Nephron (organoid): ENCODE measurements around the gene SRGAP3.

Source experiments
- H3K27ac Mint-ChIP-seq, 3 experiments: 2 replicates each; pipeline ENCODE4 v1.8.0; 2020; ENCODE audit warnings: mixed read lengths in 3 of 3, mild to moderate bottlenecking in 2 of 3, moderate library complexity in 1 of 3
- H3K27me3 Mint-ChIP-seq: 2 replicates; pipeline ENCODE4 v1.8.0; 2021; ENCODE audit warnings: low read depth, mild to moderate bottlenecking, moderate library complexity, mixed read lengths
- H3K36me3 Mint-ChIP-seq: 2 replicates; pipeline ENCODE4 v1.8.0; 2020; ENCODE audit warnings: low read depth, mixed read lengths
- H3K4me1 Mint-ChIP-seq: 2 replicates; pipeline ENCODE4 v1.8.0; 2020; ENCODE audit warnings: mixed read lengths
- H3K4me3 Mint-ChIP-seq, 3 experiments: 2 replicates each; pipeline ENCODE4 v1.8.0; 2020; ENCODE audit warnings: mild to moderate bottlenecking in 3 of 3, mixed read lengths in 3 of 3, moderate library complexity in 2 of 3
- H3K9me3 Mint-ChIP-seq: 2 replicates; pipeline ENCODE4 v1.8.0; 2020; ENCODE audit warnings: mixed read lengths
- CTCF ChIP-seq, 3 experiments: fragments of 200-600 bp; sonication (generic); IDR thresholded peaks; one replicate each; pipeline ENCODE4 v1.5.0; 2021; ENCODE audit warnings: antibody characterized with exemption in 3 of 3; ENCODE audit not compliant: unreplicated experiment in 3 of 3

The SRGAP3 gene

GRCh38 chr3:8968375-8968882 is 281.0 kb downstream of the SRGAP3 start:
- Mint-ChIP-seq H3K27me3 (peaks cover 25% of the 10 kb centered on the region), H3K4me1 (peaks cover 6% of the 10 kb centered on the region), H3K4me3 (no peak overlapping the region), H3K9me3 (no peaks in the 10 kb centered on the region), H3K36me3 (no peaks in the 10 kb centered on the region), H3K27ac (no peak overlapping the region)
- TF ChIP-seq CTCF (IDR thresholded peaks at IDR 0.05; ENCODE audit: unreplicated experiment in 3 of 3): no peak

GRCh38 chr3:8967553-8967952 is 281.9 kb downstream of the SRGAP3 start:
- no peaks in the 10 kb centered on the region for H3K9me3 Mint-ChIP-seq
- H3K27me3 Mint-ChIP-seq: peaks cover 24% of the 10 kb centered on the region
- H3K36me3 Mint-ChIP-seq: no peaks in the 10 kb centered on the region
- H3K4me3 Mint-ChIP-seq: no peak overlapping the region
- H3K27ac Mint-ChIP-seq: no peak overlapping the region
- peaks cover 11% of the 10 kb centered on the region for H3K4me1 Mint-ChIP-seq
- no peak for TF ChIP-seq CTCF (IDR thresholded peaks at IDR 0.05; ENCODE audit: unreplicated experiment in 3 of 3)

GRCh38 chr3:8966820-8967348 is 282.6 kb downstream of the SRGAP3 start:
- Mint-ChIP-seq H3K9me3 (no peaks in the 10 kb centered on the region), H3K36me3 (no peaks in the 10 kb centered on the region), H3K27ac (no peak overlapping the region), H3K27me3 (peaks cover 20% of the 10 kb centered on the region), H3K4me3 (no peak overlapping the region), H3K4me1 (peaks cover 14% of the 10 kb centered on the region)
- TF ChIP-seq CTCF (IDR thresholded peaks at IDR 0.05; ENCODE audit: unreplicated experiment in 3 of 3): no peak

- Mint-ChIP-seq H3K27me3 (peaks cover 20% of the 10 kb centered on the region), H3K4me3 (no peak overlapping the region), H3K27ac (no peak overlapping the region), H3K36me3 (no peaks in the 10 kb centered on the region), H3K4me1 (peaks cover 20% of the 10 kb centered on the region), H3K9me3 (no peaks in the 10 kb centered on the region)
- TF ChIP-seq CTCF (IDR thresholded peaks at IDR 0.05; ENCODE audit: unreplicated experiment in 3 of 3): no peak
These were observed 283.2 kb downstream of the SRGAP3 start for GRCh38 chr3:8966150-8966819.

- H3K4me1 Mint-ChIP-seq: peaks cover 25% of the 10 kb centered on the region
- H3K27ac Mint-ChIP-seq: peak overlapping the region; percentile 26 to 81 (median 80)
- no peak for TF ChIP-seq CTCF (IDR thresholded peaks at IDR 0.05; ENCODE audit: unreplicated experiment in 3 of 3)
- peak overlapping the region; percentile 89 to 97 (median 91) for H3K4me3 Mint-ChIP-seq
- no peaks in the 10 kb centered on the region for H3K9me3 Mint-ChIP-seq
- no peaks in the 10 kb centered on the region for H3K36me3 Mint-ChIP-seq
- H3K27me3 Mint-ChIP-seq: peaks cover 15% of the 10 kb centered on the region
These were observed 284.7 kb downstream of the SRGAP3 start for GRCh38 chr3:8964436-8965370.
